Spleen (tissue), 7 donors: ENCODE results near the gene IGF2BP1.

Experiments
- CTCF ChIP-seq, 11 experiments: fragments of 200-600 bp in 7 of 11; fragments of 450-650 bp in 4 of 11; sonication (generic) in 4 of 11; IDR thresholded peaks in 8 of 11; conservative IDR thresholded peaks in 3 of 11; 1 replicate in 7 of 11; 2 replicates in 4 of 11; pipeline versions ENCODE4 v1.4.0 to v1.8.0; 2016 to 2021; ENCODE audit warnings: antibody characterized with exemption in 11 of 11, inconsistent platforms in 4 of 11, mild to moderate bottlenecking in 1 of 11
- POLR2A ChIP-seq, 3 donors: fragments of 450-650 bp; IDR thresholded peaks; one replicate each; pipeline ENCODE4 v1.5.1; 2017; ENCODE audit warnings: antibody characterized with exemption in 3 of 3, mild to moderate bottlenecking in 1 of 3
- POLR2AphosphoS5 ChIP-seq, 3 donors: sonication (generic); formaldehyde crosslinking; IDR thresholded peaks; one replicate each; pipeline ENCODE4 v1.5.1; 2017; ENCODE audit warnings: antibody characterized with exemption in 3 of 3
- donor health status: DM: no; HTN: no; CAD: no; lungs with moderate emphysema.
- donor health status: DM: no; HTN: no; CAD: no.
- donor health status: DM: no; HTN: no; CAD: no.

GRCh38 chr17:49055181-49055927 is 58.2 kb downstream of the IGF2BP1 start:
- TF ChIP-seq CTCF (IDR thresholded peaks at IDR 0.05 in 8 of 11, conservative IDR thresholded peaks at IDR 0.05 in 3 of 11) (no peak), POLR2AphosphoS5 (IDR thresholded peaks at IDR 0.05) (no peak), POLR2A (IDR thresholded peaks at IDR 0.05) (no peak)
